Activated T-cell treated with anti-CD3 and anti-CD28 coated beads, Interleukin-2, amount 50 U/mL, for 48 hours (primary cell): Measurements from ENCODE around the gene RRAGB.

Source experiments
- DNase-seq, 2 experiments: peaks; one replicate each; pipeline ENCODE4 v3.0.0-alpha.2; 2020

Gene RRAGB

DNA sequence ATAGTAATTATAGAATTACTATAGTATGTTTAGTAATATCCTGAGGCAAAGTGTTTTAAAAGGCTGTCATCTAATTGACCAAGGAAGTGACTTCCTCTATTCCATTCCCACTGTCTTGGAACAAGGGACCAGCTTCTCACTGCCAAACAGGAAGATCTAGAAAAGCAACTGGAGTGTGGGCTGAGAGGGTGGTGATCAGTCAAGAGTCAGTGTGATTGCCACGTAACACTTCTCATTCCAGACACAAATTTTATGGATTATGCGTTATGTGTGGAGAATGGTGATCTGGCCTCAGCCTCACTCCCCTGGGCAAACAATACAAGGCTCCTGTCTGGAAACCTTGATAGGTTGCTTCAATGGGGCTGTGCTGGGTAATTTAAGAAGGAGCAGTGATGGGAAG is 60.0 kb downstream of the RRAGB start:
- DNase-seq: no peak

DNA sequence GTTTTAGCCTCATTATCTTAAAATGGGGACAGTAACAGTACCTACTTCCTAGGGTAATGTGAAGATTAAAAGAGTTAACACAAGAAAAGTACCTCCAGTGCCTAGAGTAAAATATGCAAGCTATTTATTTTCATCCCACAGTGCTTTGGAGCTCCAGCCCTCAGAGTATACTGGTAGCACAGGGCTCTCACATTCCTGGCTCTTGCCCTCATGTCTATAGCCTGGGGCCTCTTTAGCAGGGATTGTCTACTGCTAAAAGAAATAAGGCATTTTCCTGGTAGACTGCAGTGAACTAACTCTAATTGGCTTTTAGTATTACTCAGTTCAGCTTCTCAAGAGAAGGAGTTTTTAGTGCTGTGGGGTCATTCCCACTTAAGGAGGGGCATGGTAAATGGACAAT is 60.8 kb downstream of the RRAGB start:
- DNase-seq: no peak

DNA sequence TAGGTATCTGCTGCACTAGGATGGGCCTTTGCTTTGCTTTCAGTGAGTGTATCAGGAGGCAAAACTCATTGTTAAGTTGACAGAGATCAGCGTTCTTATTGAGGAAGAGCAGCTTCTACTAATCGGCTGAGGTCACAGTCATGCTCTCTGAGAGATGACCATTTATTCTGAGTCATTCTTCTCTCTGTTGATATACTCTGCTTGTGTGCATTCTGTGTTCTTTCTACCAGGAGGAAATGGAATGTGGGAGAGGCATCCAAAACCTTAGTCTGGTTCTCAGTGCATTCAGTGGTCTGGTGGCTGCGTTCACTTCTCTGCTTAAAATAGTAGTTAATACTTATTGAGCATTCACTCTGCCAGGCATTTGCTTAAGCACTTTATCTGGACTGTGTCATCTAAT is 66.2 kb downstream of the RRAGB start:
- no peak for DNase-seq

DNA sequence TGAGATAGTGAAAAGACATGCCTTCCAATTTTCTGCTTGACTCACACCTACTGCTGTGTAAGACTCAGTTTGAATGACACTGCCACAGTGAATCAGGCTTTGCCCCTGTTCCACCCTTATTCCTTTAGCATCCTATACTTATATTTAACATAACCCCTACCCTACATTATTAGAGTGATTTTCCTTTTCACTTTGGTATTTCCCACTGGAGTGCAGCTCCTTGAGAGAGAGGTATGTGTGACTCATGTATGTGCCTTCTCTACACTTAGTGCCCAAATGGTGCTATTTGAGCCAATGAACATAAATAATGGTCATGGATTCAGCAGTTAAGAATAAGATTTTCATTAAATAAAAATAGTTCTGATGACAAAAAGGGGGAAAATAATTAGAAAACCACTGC is 69.5 kb downstream of the RRAGB start:
- no peak for DNase-seq

DNA sequence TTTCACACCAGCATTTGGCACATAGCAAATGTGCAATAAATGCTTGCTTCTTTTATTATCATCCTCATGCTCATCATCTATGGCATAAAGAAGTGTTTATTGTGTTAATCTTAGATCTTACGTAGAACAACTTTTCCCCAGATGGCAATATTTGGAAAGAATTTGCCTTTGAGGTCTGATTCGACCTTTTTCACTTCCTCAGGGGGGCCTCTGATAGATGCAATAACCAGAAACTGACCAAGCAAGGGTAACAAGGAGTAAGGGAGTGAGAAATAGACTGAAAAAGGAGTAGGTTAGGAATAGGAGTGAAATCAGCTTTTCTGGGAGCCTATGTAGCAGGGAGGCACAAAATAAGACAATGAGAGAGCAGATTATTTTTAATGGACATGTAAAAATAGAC is 70.2 kb downstream of the RRAGB start:
- no peak for DNase-seq

DNA sequence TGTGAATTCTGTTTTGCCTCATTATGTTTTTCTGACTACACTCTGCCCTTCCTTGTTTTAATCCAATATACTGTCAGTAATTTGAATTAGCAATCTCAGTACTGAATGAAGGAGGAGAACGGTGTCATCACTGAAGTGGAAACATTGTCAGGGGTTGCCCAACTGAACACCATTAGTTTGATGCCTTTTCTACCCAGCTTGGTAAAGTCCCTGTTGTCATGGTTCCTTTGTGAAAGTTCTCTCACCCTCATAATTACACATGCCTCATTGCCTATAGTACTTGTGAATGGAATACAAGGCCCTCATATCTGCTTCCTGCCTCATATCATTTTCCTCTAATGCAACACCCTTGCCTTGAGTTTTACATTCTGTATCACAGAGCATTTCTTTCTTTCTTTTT is 76.9 kb downstream of the RRAGB start:
- DNase-seq: no peak

DNA sequence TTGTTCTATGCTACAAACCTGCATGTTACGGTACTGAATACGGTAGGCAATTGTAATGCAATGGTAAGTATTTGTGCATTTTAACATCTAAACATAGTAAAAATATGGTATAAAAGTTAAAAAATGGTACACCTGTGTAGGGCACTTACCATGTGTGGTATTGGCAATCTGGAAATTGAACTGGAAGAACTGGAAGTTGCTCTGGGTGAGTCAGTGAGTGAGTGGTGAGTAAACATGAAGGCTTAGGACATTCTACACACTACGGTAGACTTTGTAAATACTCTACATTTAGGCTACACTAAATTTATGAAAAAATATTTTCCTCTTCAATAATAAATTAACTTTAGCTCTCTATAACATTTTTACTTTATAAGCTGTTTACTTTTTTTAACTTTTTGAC is 78.9 kb downstream of the RRAGB start:
- DNase-seq: no peak

DNA sequence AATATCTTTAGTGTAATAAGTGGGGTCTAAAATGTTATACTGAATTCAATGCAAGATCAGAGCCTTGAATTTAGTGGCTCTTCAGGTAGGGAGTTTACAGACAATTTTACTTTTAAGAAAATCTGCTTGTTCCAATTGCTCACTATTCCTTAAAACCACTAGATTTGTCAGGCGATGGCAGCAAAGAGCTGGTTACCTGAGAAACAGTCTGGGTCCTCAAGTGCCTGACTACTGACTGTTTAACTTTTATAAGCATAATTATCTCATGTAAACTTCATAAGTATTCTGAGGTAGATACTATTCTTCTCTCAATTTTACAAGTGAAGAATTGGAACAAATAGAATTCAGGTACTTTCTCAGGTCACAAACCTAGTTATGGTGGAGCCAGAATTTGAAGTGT is 84.3 kb downstream of the RRAGB start:
- DNase-seq: no peak
